GM19397 (cell line): ENCODE results near the gene CES2.
"Not testable (repeated sequence)": the region's sequence is repeated elsewhere in the genome, so short reads cannot be mapped to it uniquely, and the experiment has no call there.

ENCODE experiments used
- ATAC-seq: cut with Tn5 transposase; IDR thresholded peaks from one replicate; pipeline ENCODE4 v1.9.1; 2021; ENCODE audit warnings: mild to moderate bottlenecking, moderate library complexity; ENCODE audit not compliant: unreplicated experiment

The CES2 gene

GRCh38 chr16:66975302-66975893 is 40.1 kb downstream of the CES2 start:
- no peak for ATAC-seq

GRCh38 chr16:66976746-66977145 is 41.4 kb downstream of the CES2 start:
- ATAC-seq = no peak

- peak; percentile 82 for ATAC-seq
These were observed 42.2 kb downstream of the CES2 start for GRCh38 chr16:66977341-66978113.

- no peak for ATAC-seq
These were observed 43.8 kb downstream of the CES2 start for GRCh38 chr16:66979011-66979717.

GRCh38 chr16:66983033-66983432 is 47.7 kb downstream of the CES2 start:
- no peak for ATAC-seq

- no peak for ATAC-seq
These were observed 49.6 kb downstream of the CES2 start for GRCh38 chr16:66984892-66985311.

- ATAC-seq = no peak
These were observed 51.2 kb downstream of the CES2 start for GRCh38 chr16:66986559-66986958.

- ATAC-seq = no peak
These were observed 53.0 kb downstream of the CES2 start, which contains the start of gene CES4A for GRCh38 chr16:66988197-66988788. Gene CES4A (plus strand): TSS chr16:66988589. CDS start chr16:66988773, 184 bp downstream.

- ATAC-seq = no peak
These were observed 56.3 kb downstream of the CES2 start for GRCh38 chr16:66991545-66992077.

GRCh38 chr16:66993558-66993957 is 58.2 kb downstream of the CES2 start:
- ATAC-seq = not testable (repeated sequence)
